ENCODE results near the gene KDM4D.
"Not testable (repeated sequence)": the region's sequence is repeated elsewhere in the genome, so short reads cannot be mapped to it uniquely, and the experiment has no call there.

KDM4D gene

GRCh38 chr11:94928117-94928990 is 45.2 kb upstream of the KDM4D start:
- no peak for DNase-seq (ENCODE audit: low spot score)
- TF ChIP-seq, protein P1, sequence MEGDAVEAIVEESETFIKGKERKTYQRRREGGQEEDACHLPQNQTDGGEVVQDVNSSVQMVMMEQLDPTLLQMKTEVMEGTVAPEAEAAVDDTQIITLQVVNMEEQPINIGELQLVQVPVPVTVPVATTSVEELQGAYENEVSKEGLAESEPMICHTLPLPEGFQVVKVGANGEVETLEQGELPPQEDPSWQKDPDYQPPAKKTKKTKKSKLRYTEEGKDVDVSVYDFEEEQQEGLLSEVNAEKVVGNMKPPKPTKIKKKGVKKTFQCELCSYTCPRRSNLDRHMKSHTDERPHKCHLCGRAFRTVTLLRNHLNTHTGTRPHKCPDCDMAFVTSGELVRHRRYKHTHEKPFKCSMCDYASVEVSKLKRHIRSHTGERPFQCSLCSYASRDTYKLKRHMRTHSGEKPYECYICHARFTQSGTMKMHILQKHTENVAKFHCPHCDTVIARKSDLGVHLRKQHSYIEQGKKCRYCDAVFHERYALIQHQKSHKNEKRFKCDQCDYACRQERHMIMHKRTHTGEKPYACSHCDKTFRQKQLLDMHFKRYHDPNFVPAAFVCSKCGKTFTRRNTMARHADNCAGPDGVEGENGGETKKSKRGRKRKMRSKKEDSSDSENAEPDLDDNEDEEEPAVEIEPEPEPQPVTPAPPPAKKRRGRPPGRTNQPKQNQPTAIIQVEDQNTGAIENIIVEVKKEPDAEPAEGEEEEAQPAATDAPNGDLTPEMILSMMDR (IDR thresholded peaks at IDR 0.05; ENCODE audit: borderline replicate concordance, control extremely low read depth, extremely low read depth, insufficient read depth, missing control alignments), result no peak
- in situ Hi-C loops (cut with MboI; ENCODE audit: low sequenced_read_pairs, unreplicated experiment), result no loop called here

GRCh38 chr11:94932072-94932471 is 41.4 kb upstream of the KDM4D start:
- DNase-seq (ENCODE audit: low spot score); in situ Hi-C loops (cut with MboI; ENCODE audit: low sequenced_read_pairs, unreplicated experiment): not testable (repeated sequence)

GRCh38 chr11:94932503-94932902 is 41.0 kb upstream of the KDM4D start:
- in situ Hi-C loops (cut with MboI; ENCODE audit: low sequenced_read_pairs, unreplicated experiment), result no loop called here
- TF ChIP-seq, protein P1 (IDR thresholded peaks at IDR 0.05; ENCODE audit: borderline replicate concordance, control extremely low read depth, extremely low read depth, insufficient read depth, missing control alignments), result no peak
- DNase-seq (ENCODE audit: low spot score), result no peak

DNA sequence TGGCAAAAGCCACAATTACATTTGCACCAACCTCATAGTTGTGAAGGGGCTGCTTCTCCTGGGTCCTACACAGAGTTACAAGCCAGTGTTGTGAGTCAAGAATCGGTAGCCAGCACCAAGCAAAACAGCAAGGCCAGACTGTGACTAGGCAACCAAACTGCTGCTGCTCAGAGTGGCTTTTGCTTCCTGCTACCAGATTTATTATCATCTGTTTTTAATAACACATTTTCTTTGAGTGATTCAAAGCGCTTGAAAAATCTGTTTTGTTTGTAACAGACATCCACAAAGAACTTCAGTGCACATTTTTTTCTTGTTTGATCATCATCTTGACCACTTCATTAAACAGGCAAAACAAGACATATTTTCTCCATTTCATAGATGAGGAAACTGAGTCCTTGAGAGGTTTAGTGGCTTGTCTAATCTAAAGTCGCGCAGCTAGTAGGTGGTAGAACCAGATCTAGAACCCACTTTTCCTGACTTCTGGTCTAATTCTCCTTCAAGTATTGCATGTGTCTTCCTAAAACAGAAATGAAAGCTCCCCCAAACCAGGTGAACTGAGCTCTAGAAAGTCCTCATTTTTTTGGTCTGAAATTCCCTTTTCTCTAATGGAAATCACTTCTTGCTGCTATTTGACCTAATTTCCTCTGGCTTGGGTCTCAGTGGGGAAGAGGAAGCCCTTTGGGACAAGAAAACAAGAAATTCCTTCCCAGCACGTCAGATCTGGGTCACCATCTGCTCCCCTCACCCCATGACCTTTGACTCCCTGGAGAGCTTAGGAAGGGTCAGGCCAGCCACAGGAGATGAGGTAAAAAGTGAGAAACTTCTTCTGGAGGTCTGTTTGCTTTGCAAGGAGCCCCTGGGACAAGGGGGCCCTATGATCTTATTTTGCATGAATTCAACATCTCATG is 40.0 kb upstream of the KDM4D start:
- DNase-seq (ENCODE audit: low spot score), result no peak
- in situ Hi-C loops (cut with MboI; ENCODE audit: low sequenced_read_pairs, unreplicated experiment), result no loop called here
- TF ChIP-seq, protein P1 (IDR thresholded peaks at IDR 0.05; ENCODE audit: borderline replicate concordance, control extremely low read depth, extremely low read depth, insufficient read depth, missing control alignments), result no peak

DNA sequence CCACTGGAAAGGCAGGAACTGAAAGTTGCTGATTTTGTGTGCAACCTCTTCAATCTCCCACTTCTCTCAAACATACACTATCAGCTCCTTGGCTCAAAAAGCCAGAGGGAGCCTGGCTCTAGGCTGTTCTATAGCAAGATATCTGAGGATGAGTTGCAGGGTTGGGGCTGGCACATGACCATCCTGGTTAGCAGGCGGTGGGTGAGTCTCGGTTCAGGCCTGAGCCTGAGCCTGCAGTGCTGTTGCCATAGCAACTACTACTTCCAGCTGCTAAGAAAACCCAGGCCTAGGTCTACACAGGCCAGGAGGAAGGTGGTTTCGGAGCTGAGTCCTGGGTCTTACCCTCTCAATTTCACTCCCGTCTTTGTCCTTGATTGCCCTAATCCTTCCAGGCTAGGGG is 39.1 kb upstream of the KDM4D start:
- DNase-seq (ENCODE audit: low spot score), result no peak
- TF ChIP-seq, protein P1 (IDR thresholded peaks at IDR 0.05; ENCODE audit: borderline replicate concordance, control extremely low read depth, extremely low read depth, insufficient read depth, missing control alignments), result no peak
- in situ Hi-C loops (cut with MboI; ENCODE audit: low sequenced_read_pairs, unreplicated experiment), result no loop called here

GRCh38 chr11:94934846-94935245 is 38.7 kb upstream of the KDM4D start:
- no peak for DNase-seq (ENCODE audit: low spot score)
- in situ Hi-C loops (cut with MboI; ENCODE audit: low sequenced_read_pairs, unreplicated experiment), result no loop called here

More at GRCh38 chr11:94934846-94935245, 38.7 kb upstream of the KDM4D start:
- TF ChIP-seq, protein P1 (IDR thresholded peaks at IDR 0.05; ENCODE audit: borderline replicate concordance, control extremely low read depth, extremely low read depth, insufficient read depth, missing control alignments), result no peak
